Loucy (cell line): ENCODE measurements around the gene TMPRSS6.

Experiments used
- CTCF ChIP-seq: fragments of 200-600 bp; sonication (generic); conservative IDR thresholded peaks from 2 replicates; pipeline ENCODE4 v1.5.1; 2014; ENCODE audit warnings: mild to moderate bottlenecking, antibody characterized with exemption, low read length
- EZH2phosphoT487 ChIP-seq: fragments of 200-600 bp; IDR thresholded peaks from 2 replicates; pipeline ENCODE4 v1.6.1; 2018; ENCODE audit warnings: antibody characterized with exemption, mild to moderate bottlenecking, moderate library complexity, borderline replicate concordance

GRCh38 chr22:37054600-37055365 is 54.7 kb downstream of the TMPRSS6 start:
- TF ChIP-seq CTCF (no peak), EZH2phosphoT487 (no peak)
